K562 (cell line): ENCODE data around the gene KIFC3. TPM values are rescaled to one million over a fixed set of nuclear protein-coding genes. Genes with fewer than 3 reads are reported as not detected.

Experiments
- ATAC-seq: fragments of 200-7000 bp; cut with Tn5 transposase; 3 replicates; pipeline ENCODE4 v1.9.1; 2020; ENCODE audit warnings: moderate library complexity
- BruUV-seq: library from RNA; stranded (reverse); fragments of 400-500 nt; replicated peaks from 2 replicates; lab custom pipeline; 2021; lab: Mats Ljungman, UMichigan
- CTCF ChIA-PET: fragments of 300-600 bp; formaldehyde crosslinking; extraction: SDS; loops from one replicate; lab custom pipeline; 2021; ENCODE audit warnings: low intra/inter-chr PET ratio; lab: Yijun Ruan, JAX
- POLR2A ChIA-PET: fragments of 300-600, 350-650 bp; sonication (Branson Sonifier 250); formaldehyde crosslinking; extraction: SDS; loops from one replicate; lab custom pipeline; 2021; ENCODE audit warnings: antibody characterized with exemption, inconsistent platforms; lab: Yijun Ruan, JAX
- DNase-seq, 4 experiments: peaks; one replicate each; pipeline versions ENCODE4 v3.0.0 to v3.0.0-alpha.2; 2011 to 2018; ENCODE audit warnings: low spot score in 3 of 4, mixed read lengths in 3 of 4; ENCODE audit errors: extremely low read depth in 1 of 4
- FAIRE-seq: peaks from 2 replicates; lab custom pipeline; 2011; peaks lifted over from hg19 to GRCh38; lab: Jason Lieb, UNC
- H2AFZ ChIP-seq: 2 replicates; pipeline ENCODE4 v1.6.0; 2011; ENCODE audit warnings: low read depth, low read length, control low read depth, inconsistent platforms
- H3K27ac ChIP-seq: fragments of 200-600 bp; 3 replicates; pipeline ENCODE4 v1.8.0; 2011; ENCODE audit warnings: low read depth, mild to moderate bottlenecking, control low read depth, inconsistent platforms, low read length, moderate library complexity, mixed read lengths; ENCODE audit errors: extremely low read depth
- H3K27me3 ChIP-seq, 2 experiments: fragments of 300-600 bp in 1 of 2; 2 replicates in 1 of 2; 3 replicates in 1 of 2; pipeline versions ENCODE4 v1.6.0 to v1.8.0; 2011; ENCODE audit warnings: inconsistent platforms in 2 of 2, low read length in 2 of 2, mild to moderate bottlenecking in 1 of 2, mixed read lengths in 1 of 2, moderate library complexity in 1 of 2; ENCODE audit not compliant: control insufficient read depth in 2 of 2, insufficient read depth in 2 of 2
- H3K36me3 ChIP-seq: fragments of 300-600 bp; 3 replicates; pipeline ENCODE4 v1.8.0; 2011; ENCODE audit warnings: mild to moderate bottlenecking, low read length, inconsistent platforms; ENCODE audit not compliant: control insufficient read depth, insufficient read depth
- H3K4me1 ChIP-seq, 2 experiments: fragments of 200-600 bp in 1 of 2; replicated peaks in 1 of 2; 2 replicates in 1 of 2; 3 replicates in 1 of 2; pipeline versions ENCODE4 v1.5.1 to v1.8.0; 2011; ENCODE audit warnings: inconsistent platforms in 2 of 2, low read length in 2 of 2, mild to moderate bottlenecking in 1 of 2, mixed read lengths in 1 of 2, moderate library complexity in 1 of 2; ENCODE audit not compliant: control insufficient read depth in 2 of 2, insufficient read depth in 2 of 2
- H3K4me2 ChIP-seq: 2 replicates; pipeline ENCODE4 v1.6.1; 2011; ENCODE audit warnings: low read length, control low read depth, inconsistent platforms, mixed read lengths; ENCODE audit not compliant: insufficient read depth
- H3K4me3 ChIP-seq: fragments of 200-600 bp; sonication (generic), shearing (Covaris generic); 2 replicates; pipeline ENCODE4 v1.5.1; 2016; ENCODE audit warnings: control low read depth, inconsistent platforms
- H3K79me2 ChIP-seq: fragments of 200-600 bp; 3 replicates; pipeline ENCODE4 v1.8.0; 2011; ENCODE audit warnings: low read length, inconsistent platforms; ENCODE audit not compliant: control insufficient read depth, insufficient read depth
- H3K9ac ChIP-seq, 2 experiments: 2 replicates each; pipeline versions ENCODE4 v1.6.0 to v1.6.1; 2011; ENCODE audit warnings: low read depth in 2 of 2, low read length in 2 of 2, control low read depth in 1 of 2, inconsistent platforms in 1 of 2, mild to moderate bottlenecking in 1 of 2, mixed read lengths in 1 of 2; ENCODE audit not compliant: insufficient read depth in 1 of 2
- H3K9me1 ChIP-seq: one replicate; pipeline ENCODE4 v1.6.0; 2011; ENCODE audit warnings: inconsistent platforms, mild to moderate bottlenecking, low read length, moderate library complexity; ENCODE audit not compliant: control insufficient read depth, insufficient read depth
- H3K9me3 ChIP-seq: replicated peaks from 2 replicates; pipeline ENCODE4 v1.5.1; 2011; ENCODE audit warnings: low read depth, low read length, inconsistent platforms; ENCODE audit not compliant: control insufficient read depth, insufficient read depth
- H4K20me1 ChIP-seq: replicated peaks from 2 replicates; pipeline ENCODE4 v1.6.1; 2011; ENCODE audit warnings: low read length, inconsistent platforms, mixed read lengths; ENCODE audit not compliant: control insufficient read depth, insufficient read depth
- ATF4 ChIP-seq: fragments of 450-650 bp; formaldehyde crosslinking; IDR thresholded peaks from 2 replicates; pipeline ENCODE4 v1.4.0; 2022; ENCODE audit warnings: mild to moderate bottlenecking, moderate library complexity
- CCAR2 ChIP-seq: fragments of 200-400 bp; formaldehyde crosslinking; IDR thresholded peaks from 2 replicates; pipeline ENCODE4 v1.6.1; 2017; ENCODE audit warnings: mild to moderate bottlenecking, low read depth, low read length
- CEBPG ChIP-seq, 3 experiments: fragments of 200-800 bp in 1 of 3; sonication (Bioruptor generic) in 1 of 3; sonication (generic) in 1 of 3; formaldehyde crosslinking in 1 of 3; IDR thresholded peaks in 2 of 3; conservative IDR thresholded peaks in 1 of 3; 2 replicates each; pipeline versions ENCODE4 v1.6.1 to v1.8.0; 2016 to 2022; ENCODE audit warnings: missing compliant biosample characterization in 2 of 3, missing genetic modification characterization in 2 of 3, mild to moderate bottlenecking in 1 of 3, missing genetic modification reagents in 1 of 3
- CHD2 ChIP-seq: IDR thresholded peaks from 2 replicates; pipeline ENCODE4 v1.6.1; 2011; ENCODE audit warnings: low read depth, low read length
- CREB3 ChIP-seq: fragments of 450-650 bp; conservative IDR thresholded peaks from 2 replicates; pipeline ENCODE4 v1.6.1; 2016; ENCODE audit warnings: missing genetic modification characterization, low read depth, mild to moderate bottlenecking, missing compliant biosample characterization, moderate library complexity
- JUN ChIP-seq, 2 experiments: sonication (generic) in 1 of 2; formaldehyde crosslinking in 1 of 2; IDR thresholded peaks; 2 replicates each; pipeline versions ENCODE4 v1.6.1 to v1.8.0; 2012 to 2022; ENCODE audit warnings: borderline replicate concordance in 2 of 2, mild to moderate bottlenecking in 2 of 2, improper control_type of control experiment in 1 of 2, low read depth in 1 of 2, low read length in 1 of 2, missing genetic modification reagents in 1 of 2
- JUND ChIP-seq, 2 experiments: IDR thresholded peaks; 2 replicates in 1 of 2; 3 replicates in 1 of 2; pipeline ENCODE4 v1.6.1; 2011; ENCODE audit warnings: borderline replicate concordance in 2 of 2, low read depth in 2 of 2, low read length in 2 of 2, improper control_type of control experiment in 1 of 2, missing biosample characterization in 1 of 2, missing genetic modification characterization in 1 of 2, missing genetic modification reagents in 1 of 2
- MTA1 ChIP-seq: fragments of 450-650 bp; IDR thresholded peaks from 2 replicates; pipeline ENCODE4 v1.6.1; 2017; ENCODE audit warnings: borderline replicate concordance
- RCOR1 ChIP-seq, 2 experiments: IDR thresholded peaks; 2 replicates each; pipeline ENCODE4 v1.6.1; 2012; ENCODE audit warnings: low read depth in 2 of 2, low read length in 2 of 2, borderline replicate concordance in 1 of 2, improper control_type of control experiment in 1 of 2
- UBTF ChIP-seq, 2 experiments: IDR thresholded peaks; 2 replicates each; pipeline ENCODE4 v1.6.1; 2012; ENCODE audit warnings: improper control_type of control experiment in 2 of 2, low read depth in 2 of 2, low read length in 2 of 2, borderline replicate concordance in 1 of 2
- ZNF121 ChIP-seq: sonication (generic); formaldehyde crosslinking; conservative IDR thresholded peaks from 2 replicates; pipeline ENCODE4 v1.8.0; 2022; ENCODE audit warnings: missing genetic modification reagents
- ZNF165 ChIP-seq: fragments of 250-450 bp; sonication (Bioruptor Pico); IDR thresholded peaks from 2 replicates; pipeline ENCODE4 v1.4.0; 2020; ENCODE audit warnings: borderline replicate concordance
- WGBS: fragments of 100-300 bp; shearing (Covaris generic); methylation state at CpG from one replicate; pipeline ENCODE4 v1.1.6; 2016; ENCODE audit warnings: low coverage, mixed read lengths; ENCODE audit not compliant: insufficient coverage; ENCODE audit errors: missing lambda C conversion rate; 5-methylcytosine and 5-hydroxymethylcytosine counted together
- in situ Hi-C: fragments of 300-500 bp; cut with MboI; formaldehyde crosslinking; loops from 4 replicates; pipeline ENCODE4 v1.15.0; 2018; ENCODE audit warnings: inconsistent platforms, mixed read lengths
- intact Hi-C: fragments of 100-400 bp; cut with micrococcal nuclease; formaldehyde crosslinking; loops from 2 replicates; pipeline ENCODE4 v1.14.2; 2022
- polyA plus RNA-seq, 8 experiments: library from polyadenylated mRNA; depleted of rRNA in 4 of 8; stranded (reverse) in 5 of 8; unstranded in 3 of 8; fragments of >200 nt; fragmentation: Nextera tagmentation in 2 of 8; fragmentation: Illumina TruSeq in 1 of 8; extraction: Ambion mirVana in 2 of 8; extraction: Trizol in 1 of 8; gene quantifications; 2 replicates each; pipeline versions ENCODE4 v1.2.1 to v1.2.3, GENCODE V29; 2011 to 2014; ENCODE audit warnings: inconsistent platforms in 1 of 8, missing spikeins in 1 of 8
- total RNA-seq, 7 experiments: library from RNA; depleted of rRNA in 6 of 7; stranded (reverse); fragments of >200 nt in 6 of 7; fragmentation: Illumina TruSeq in 2 of 7; extraction: Trizol in 2 of 7; gene quantifications; 2 replicates each; pipeline versions ENCODE4 v1.2.1 to v1.2.3, GENCODE V29; 2011 to 2021; ENCODE audit warnings: low replicate concordance in 1 of 7

KIFC3 gene
- total and polyA plus RNA-seq, 9 of the 15 experiments (the other 6 are each of a cell fraction or from before 2014, with no cell fraction given) = 0.23 to 105 (median 26.2) TPM

GRCh38 chr16:57805176-57805575 lies 2.9 kb upstream of the KIFC3 start (continued):
- TF ChIP-seq CREB3 (no peak), CEBPG (CRISPR knock-in tag; IDR thresholded peaks at IDR 0.05) (no peak), CEBPG (tag; conservative IDR thresholded peaks at IDR 0.05 in 1 of 2, IDR thresholded peaks at IDR 0.05 in 1 of 2) (no peak)

- BruUV-seq = no TSS peak
- no peak for DNase-seq
- ChIA-PET POLR2A (no interaction called here), CTCF (no interaction called here)
- intact Hi-C loops (no loop called here), in situ Hi-C loops (no loop called here)
- H3K9me1 ChIP-seq = no peaks in the 10 kb centered on the region
- peaks cover 28% of the 10 kb centered on the region for H3K79me2 ChIP-seq
- no peak for ATAC-seq
- 0 out of 4 replicates have a peak overlapping the region, but pooled peaks of 1 of the 2 experiments have one; percentile 21 for H3K9ac ChIP-seq
- H3K9me3 ChIP-seq = no peaks in the 10 kb centered on the region
- H3K4me3 ChIP-seq = no peak overlapping the region
- no peaks in the 10 kb centered on the region for H3K27me3 ChIP-seq
- no peak overlapping the region; the same call in 2 of the 3 replicates for H3K27ac ChIP-seq
- H3K4me1 ChIP-seq = peaks cover 44 to 56% of the 10 kb centered on the region in 2 experiments
- no peak overlapping the region for H3K4me2 ChIP-seq
- FAIRE-seq = no peak
- H2AFZ ChIP-seq = peak overlapping the region; percentile 90; the same call in 1 of the 2 replicates
- H4K20me1 ChIP-seq = peaks cover 4% of the 10 kb centered on the region; the same call in 1 of the 2 replicates
- 18% methylated on average over 5 of the region's 5 CpGs for WGBS
- H3K36me3 ChIP-seq = 0 out of 3 replicates have a peak, but pooled peaks cover 4% of the 10 kb centered on the region
- no peak for TF ChIP-seq ZNF165
- peak; percentile 13; the same call in 1 of the 2 replicates for TF ChIP-seq ZNF121 (CRISPR knock-in tag)
- TF ChIP-seq UBTF (IDR thresholded peaks at IDR 0.05; ENCODE audit: borderline replicate concordance in 1 of 2, low read depth in 2 of 2, low read length in 2 of 2) = no peak
- TF ChIP-seq CEBPG (CRISPR knock-in tag; IDR thresholded peaks at IDR 0.05) = peak; percentile 36; the same call in 1 of the 2 replicates
- TF ChIP-seq CEBPG (tag; conservative IDR thresholded peaks at IDR 0.05 in 1 of 2, IDR thresholded peaks at IDR 0.05 in 1 of 2) = peak; percentile 73 to 92
- 0 out of 2 replicates have a peak, but pooled peaks have one; percentile 10 for TF ChIP-seq ATF4 (CRISPR knock-in tag)
- 0 out of 4 replicates have a peak, but pooled peaks of 1 of the 2 experiments have one; percentile 5 for TF ChIP-seq RCOR1 (IDR thresholded peaks at IDR 0.05; ENCODE audit: borderline replicate concordance in 1 of 2, low read depth in 2 of 2, low read length in 2 of 2)
- TF ChIP-seq CCAR2 = no peak
- no peak for TF ChIP-seq CHD2
- 0 out of 2 replicates have a peak, but pooled peaks have one; percentile 33 for TF ChIP-seq JUND (IDR thresholded peaks at IDR 0.05; ENCODE audit: borderline replicate concordance, low read depth, low read length)
- TF ChIP-seq JUND (tag; IDR thresholded peaks at IDR 0.05; ENCODE audit: borderline replicate concordance, low read depth, low read length) = no peak
- no peak for TF ChIP-seq JUN (IDR thresholded peaks at IDR 0.05; ENCODE audit: borderline replicate concordance, low read depth, low read length)
- no peak for TF ChIP-seq JUN (CRISPR knock-in tag; IDR thresholded peaks at IDR 0.05; ENCODE audit: borderline replicate concordance)
- TF ChIP-seq MTA1 = 0 out of 2 replicates have a peak, but pooled peaks have one; percentile 18
Observed at GRCh38 chr16:57804111-57804837, 2.0 kb upstream of the KIFC3 start.
